PFSK-1 (cell line): ENCODE results near the gene PGBD5.

Experiments
- FOXP2 ChIP-seq: optimal IDR thresholded peaks from 2 replicates; pipeline ENCODE3; 2011; ENCODE audit warnings: borderline replicate concordance, control low read depth, inconsistent platforms; ENCODE audit not compliant: insufficient read depth; ENCODE audit errors: extremely low read length, extremely low read depth
- POLR2AphosphoS5 ChIP-seq: IDR thresholded peaks from 2 replicates; pipeline ENCODE4 v1.6.1; 2012; ENCODE audit warnings: low read depth, mild to moderate bottlenecking, control low read depth, low read length, moderate library complexity
- REST ChIP-seq, 2 experiments: IDR thresholded peaks; 2 replicates each; pipeline versions ENCODE4 v1.6.1 to v1.8.0; 2011 to 2012; ENCODE audit warnings: low read depth in 2 of 2, low read length in 2 of 2, control low read depth in 1 of 2, inconsistent platforms in 1 of 2, mild to moderate bottlenecking in 1 of 2, moderate library complexity in 1 of 2; ENCODE audit not compliant: insufficient read depth in 1 of 2
- SIN3A ChIP-seq: IDR thresholded peaks from 2 replicates; pipeline ENCODE4 v1.6.1; 2012; ENCODE audit warnings: mild to moderate bottlenecking, low read length, moderate library complexity, borderline replicate concordance; ENCODE audit not compliant: insufficient read depth
- TAF1 ChIP-seq: IDR thresholded peaks from 2 replicates; pipeline ENCODE4 v1.6.1; 2012; ENCODE audit warnings: low read length, control low read depth, borderline replicate concordance; ENCODE audit not compliant: insufficient read depth

Gene PGBD5

GRCh38 chr1:230356869-230357794 is 69.0 kb downstream of the PGBD5 start:
- no peak for TF ChIP-seq TAF1
- no peak for TF ChIP-seq FOXP2
- TF ChIP-seq POLR2AphosphoS5, result no peak
- TF ChIP-seq SIN3A, result no peak
- no peak for TF ChIP-seq REST (IDR thresholded peaks at IDR 0.05; ENCODE audit: insufficient read depth in 1 of 2, low read depth in 2 of 2, low read length in 2 of 2)

GRCh38 chr1:230356190-230356589 is 69.9 kb downstream of the PGBD5 start:
- no peak for TF ChIP-seq POLR2AphosphoS5
- TF ChIP-seq REST (IDR thresholded peaks at IDR 0.05; ENCODE audit: insufficient read depth in 1 of 2, low read depth in 2 of 2, low read length in 2 of 2), result no peak
- TF ChIP-seq SIN3A, result no peak
- TF ChIP-seq FOXP2, result no peak
- TF ChIP-seq TAF1, result no peak

GRCh38 chr1:230355594-230355993 is 70.5 kb downstream of the PGBD5 start:
- TF ChIP-seq SIN3A (no peak), REST (IDR thresholded peaks at IDR 0.05; ENCODE audit: insufficient read depth in 1 of 2, low read depth in 2 of 2, low read length in 2 of 2) (no peak), TAF1 (no peak), POLR2AphosphoS5 (no peak), FOXP2 (no peak)

- TF ChIP-seq SIN3A (no peak), FOXP2 (no peak), REST (IDR thresholded peaks at IDR 0.05; ENCODE audit: insufficient read depth in 1 of 2, low read depth in 2 of 2, low read length in 2 of 2) (no peak), POLR2AphosphoS5 (no peak), TAF1 (no peak)
Observed at GRCh38 chr1:230355128-230355527, 71.0 kb downstream of the PGBD5 start.
